ENCODE results near the gene TNS2. TPM values are rescaled to one million over a fixed set of nuclear protein-coding genes. Genes with fewer than 3 reads are reported as not detected.

TNS2 gene
- total and polyA plus RNA-seq, 10 of the 15 experiments (the other 5 are each of a cell fraction or from before 2014, with no cell fraction given) = 0.03 to 0.72 (median 0.16) TPM; not detected in 4

GRCh38 chr12:53056296-53056695, 6.4 kb downstream of the TNS2 start:
- no peak for FAIRE-seq
- in situ Hi-C loops (cut with MboI) = no loop called here

More at GRCh38 chr12:53056296-53056695, 6.4 kb downstream of the TNS2 start:
- no peaks in the 10 kb centered on the region for H4K20me1 ChIP-seq (ENCODE audit: control insufficient read depth, insufficient read depth)
- ATAC-seq (no peak), DNase-seq (ENCODE audit: low read depth, low spot score) (no peak)
- intact Hi-C loops (cut with micrococcal nuclease; ENCODE audit: unreplicated experiment) = no loop called here
- H3K9ac ChIP-seq (ENCODE audit: control insufficient read depth, insufficient read depth, low read length) = no peak overlapping the region
- BruUV-seq (replicated peaks) = no TSS peak
- no peak overlapping the region for H3K27ac ChIP-seq (ENCODE audit: control insufficient read depth, insufficient read depth)
- H3K4me3 ChIP-seq = no peak overlapping the region
- peaks cover 6% of the 10 kb centered on the region for H3K4me1 ChIP-seq (ENCODE audit: control insufficient read depth, insufficient read depth, low read length)
- ChIA-PET POLR2A (interaction anchor here (0.6 kb wide), 1 partner anchor 15 kb away, joined by 5 read pairs; no protein-coding TSS in a partner anchor), SMC1A (ENCODE audit: uncharacterized antibody, unreplicated experiment) (interaction anchor here (1.3 kb wide), 1 partner anchor 9 kb away, joined by 3 read pairs; no protein-coding TSS in a partner anchor), RAD21 (ENCODE audit: unreplicated experiment) (interaction anchor here (1.1 to 1.5 kb wide), 2 partner anchors 23 to 43 kb away, joined by 3 to 4 read pairs; partner anchors contain the start of gene SPRYD3), CTCF (interaction anchor here (3.6 to 4.5 kb wide), 2 partner anchors 10 to 43 kb away, joined by 17 to 38 read pairs; no protein-coding TSS in a partner anchor)
- H3K79me2 ChIP-seq (ENCODE audit: control insufficient read depth, insufficient read depth, low read length) = no peaks in the 10 kb centered on the region
- no peak overlapping the region for H2AFZ ChIP-seq (ENCODE audit: control insufficient read depth, low read depth, low read length)
- no peaks in the 10 kb centered on the region for H3K27me3 ChIP-seq (replicated peaks in 1 of 2; ENCODE audit: control insufficient read depth in 2 of 2, insufficient read depth in 2 of 2, low read length in 1 of 2)
- no peak overlapping the region for H3K4me2 ChIP-seq (ENCODE audit: control insufficient read depth, insufficient read depth)
- H3K36me3 ChIP-seq (ENCODE audit: control insufficient read depth in 2 of 2, insufficient read depth in 2 of 2, low read length in 1 of 2) = no peaks in the 10 kb centered on the region
- no peaks in the 10 kb centered on the region for H3K9me3 ChIP-seq (replicated peaks; ENCODE audit: control insufficient read depth, insufficient read depth, low read length)
- TF ChIP-seq CHD4 (IDR thresholded peaks at IDR 0.05) = no peak
- no peak for TF ChIP-seq PAX8 (IDR thresholded peaks at IDR 0.05)
- TF ChIP-seq ZNF622 (IDR thresholded peaks at IDR 0.05) = no peak
- no peak for TF ChIP-seq EP300 (IDR thresholded peaks at IDR 0.05; ENCODE audit: borderline replicate concordance in 1 of 2, control insufficient read depth in 1 of 2, low read depth in 2 of 2, low read length in 2 of 2)
- TF ChIP-seq RELB (IDR thresholded peaks at IDR 0.05; ENCODE audit: low read depth) = no peak
- no peak for TF ChIP-seq MAX (IDR thresholded peaks at IDR 0.05; ENCODE audit: low read depth, low read length)
- TF ChIP-seq FOXK2 (IDR thresholded peaks at IDR 0.05) = no peak
- no peak for TF ChIP-seq RB1 (IDR thresholded peaks at IDR 0.05; ENCODE audit: borderline replicate concordance)
- TF ChIP-seq IRF4 (IDR thresholded peaks at IDR 0.05; ENCODE audit: low read depth, low read length) = no peak
- no peak for TF ChIP-seq MTA2 (IDR thresholded peaks at IDR 0.05; ENCODE audit: low read depth)
- no peak for TF ChIP-seq NBN (IDR thresholded peaks at IDR 0.05)
- no peak for TF ChIP-seq ASH2L (IDR thresholded peaks at IDR 0.05; ENCODE audit: borderline replicate concordance, low read depth)
- 23% methylated on average over 5 of the region's 5 CpGs for WGBS (ENCODE audit: insufficient coverage, insufficient replicate concordance, low lambda C conversion rate, missing lambda C conversion rate)

All from GM12878 (cell line).